ENCODE data around the gene DNAJC16.

DNAJC16 gene

DNA sequence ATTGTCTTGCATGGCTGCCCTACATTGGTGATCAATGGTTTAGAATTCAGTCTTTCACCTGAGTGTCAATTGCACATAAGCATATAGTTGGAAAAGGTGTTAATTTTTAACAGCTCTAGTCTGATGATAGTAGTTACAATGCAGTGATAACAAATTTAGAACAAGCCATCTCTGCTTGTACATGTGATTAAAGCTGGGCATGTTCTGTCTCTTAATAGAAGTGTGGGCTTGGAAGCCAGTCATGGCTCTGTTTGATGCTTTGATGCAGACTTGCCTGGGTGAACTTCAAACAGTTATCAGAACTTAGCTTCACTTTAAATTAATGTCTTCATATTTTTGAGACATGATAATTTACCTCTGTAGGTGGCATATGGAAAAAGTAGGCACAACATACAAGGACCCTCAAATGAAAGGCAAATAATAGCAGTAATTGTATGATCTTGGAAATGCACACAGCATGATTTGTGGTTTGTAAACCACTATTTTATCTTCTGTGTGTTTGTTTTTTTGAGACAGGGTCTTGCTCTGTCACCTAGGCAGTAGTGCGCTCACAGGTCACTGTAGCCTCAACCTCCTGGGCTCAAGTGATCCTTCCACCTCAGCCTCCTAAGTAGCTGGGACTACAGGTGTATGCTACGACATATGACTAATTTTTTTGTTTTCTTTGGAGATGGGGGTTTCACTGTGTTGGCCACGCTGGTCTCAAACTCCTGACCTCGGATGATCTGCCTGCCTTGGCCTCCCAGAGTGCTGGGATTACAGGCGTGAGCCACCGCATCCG is 94.4 kb downstream of the DNAJC16 start:
- no peak for DNase-seq (ENCODE audit: low spot score)

DNA sequence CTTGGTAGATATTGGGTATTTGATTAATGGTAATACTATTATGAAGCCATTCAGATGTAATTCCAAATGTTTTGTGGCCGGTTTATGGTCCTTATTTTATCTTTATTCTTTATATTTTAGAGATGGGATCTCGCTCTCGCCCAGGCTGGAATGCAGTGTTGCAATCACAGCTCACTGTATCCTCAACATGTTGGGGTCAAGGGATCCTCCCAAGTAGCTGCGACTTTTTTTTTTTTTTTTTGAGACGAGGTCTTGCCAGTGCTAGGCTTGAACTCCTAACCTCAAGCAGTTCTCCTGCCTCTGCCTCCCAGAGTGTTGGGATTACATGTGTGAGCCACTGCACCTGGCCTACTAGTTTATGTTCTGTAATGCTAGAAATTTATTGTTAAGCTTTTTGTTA is 95.3 kb downstream of the DNAJC16 start:
- no peak for DNase-seq (ENCODE audit: low spot score)

DNA sequence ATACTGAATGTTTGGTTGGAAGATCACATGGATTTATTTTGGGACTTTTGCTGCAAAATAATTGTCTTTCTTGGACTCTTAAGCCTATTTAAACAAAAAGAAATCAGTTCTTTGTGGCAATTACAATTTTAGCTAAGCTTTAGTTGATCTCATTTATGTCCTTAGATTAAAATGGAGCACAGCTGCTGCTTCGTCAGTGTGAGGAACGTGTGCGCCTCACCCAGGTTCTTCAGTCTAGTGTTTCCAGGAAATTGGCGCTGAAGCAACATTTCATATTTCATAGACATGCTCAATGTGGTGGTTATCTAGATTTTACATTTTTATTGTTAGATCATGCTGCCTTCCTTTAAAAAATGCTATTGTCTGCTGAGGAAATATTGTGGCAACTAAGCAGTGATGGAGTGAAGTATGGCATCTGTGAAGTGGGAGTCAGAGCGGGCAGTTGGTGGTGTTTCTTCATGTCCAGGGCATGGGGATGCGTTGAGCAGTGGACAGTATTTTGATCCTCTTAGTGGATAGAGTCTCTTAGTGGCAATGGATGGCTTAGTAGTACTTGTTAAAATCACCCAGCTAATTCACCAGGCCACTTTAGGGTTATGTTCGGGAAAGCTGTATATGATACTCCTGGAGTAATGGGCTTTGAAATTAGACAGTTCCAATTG is 96.2 kb downstream of the DNAJC16 start:
- DNase-seq (ENCODE audit: low spot score), result no peak

DNA sequence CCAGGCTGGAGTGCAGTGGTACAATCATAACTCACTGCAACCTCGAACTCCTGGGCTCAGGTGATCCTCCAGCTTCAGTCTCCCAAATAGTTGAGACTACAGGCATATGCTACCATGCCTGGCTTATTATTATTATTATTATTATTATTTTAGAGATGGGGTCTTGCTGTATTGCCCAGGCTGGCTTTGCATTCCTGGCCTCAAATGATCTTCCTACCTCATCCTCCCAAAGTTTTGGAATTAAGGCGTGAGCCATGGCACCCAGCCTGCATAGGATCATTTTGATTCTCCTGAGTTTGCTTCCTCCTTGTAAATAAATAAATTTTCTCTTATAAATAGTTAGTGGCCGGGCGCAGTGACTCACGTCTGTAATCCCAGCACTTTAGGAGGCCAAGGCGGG is 96.8 kb downstream of the DNAJC16 start:
- no peak for DNase-seq (ENCODE audit: low spot score)

DNA sequence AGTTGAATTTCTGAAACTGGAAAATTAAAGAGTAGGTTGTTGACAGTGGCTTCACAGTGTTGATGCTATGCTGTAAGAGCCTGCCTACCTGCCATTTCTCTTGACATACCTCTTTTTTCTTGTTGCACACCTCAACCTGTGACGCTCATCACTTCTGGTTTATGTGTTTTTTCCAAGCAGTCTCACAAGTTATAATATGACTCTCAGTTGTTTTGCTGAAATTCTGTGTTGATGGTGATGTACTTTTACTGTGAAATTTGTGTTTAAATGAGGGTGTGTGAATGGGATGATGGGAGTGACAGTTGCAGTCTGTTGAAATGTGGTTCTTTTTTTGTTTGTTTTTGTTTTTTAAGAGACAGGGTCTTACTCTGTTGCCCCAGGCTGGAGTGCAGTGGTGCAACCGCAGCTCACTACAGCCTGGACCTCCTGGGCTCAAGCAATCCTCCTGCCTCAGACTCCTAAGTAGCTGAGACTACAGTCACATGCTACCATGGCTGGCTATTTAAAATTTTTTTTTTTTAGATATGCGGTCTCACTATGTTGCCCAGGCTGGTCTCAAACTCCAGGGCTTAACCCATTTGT is 97.6 kb downstream of the DNAJC16 start:
- no peak for DNase-seq (ENCODE audit: low spot score)

DNA sequence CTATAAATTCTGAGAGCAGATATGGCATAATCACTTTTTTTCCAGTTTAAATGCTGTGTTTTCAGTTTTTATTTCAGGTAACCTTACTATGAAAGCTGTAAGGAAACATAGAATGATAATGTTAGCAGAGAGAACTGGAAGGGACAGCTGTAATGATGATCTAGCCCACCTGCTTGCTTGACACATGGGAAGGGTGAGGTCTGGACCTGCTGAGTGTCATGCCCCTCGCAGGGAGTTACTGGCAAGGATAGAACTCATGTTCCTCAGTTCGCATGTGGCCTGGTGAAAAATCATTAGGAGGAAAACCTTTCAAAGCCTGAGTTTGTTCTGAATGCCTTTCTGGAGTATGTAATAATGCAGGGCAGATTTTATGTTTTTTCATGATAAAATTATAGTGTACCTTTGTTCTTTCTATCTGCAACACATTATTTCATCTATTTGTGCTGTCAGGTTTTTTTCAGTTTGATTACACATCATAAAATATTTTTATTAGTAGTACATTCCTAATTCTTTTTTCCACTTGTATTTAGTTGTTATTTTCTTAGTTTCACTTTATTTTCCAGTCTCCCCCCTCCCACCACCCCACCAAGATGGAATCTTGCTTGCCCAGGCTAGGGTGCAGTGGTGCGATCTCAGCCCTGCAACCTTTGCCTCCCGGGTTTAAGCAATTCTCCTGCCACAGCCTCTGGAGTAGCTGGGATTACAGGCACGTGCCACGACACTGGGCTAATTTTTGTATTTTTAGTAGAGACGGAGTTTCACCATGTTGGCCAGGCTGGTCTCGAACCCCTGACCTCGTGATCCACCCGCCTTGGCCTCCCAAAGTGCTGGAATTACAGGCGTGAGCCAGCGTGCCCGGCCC is 98.6 kb downstream of the DNAJC16 start:
- no peak for DNase-seq (ENCODE audit: low spot score)
